GM11168 (cell line): ENCODE data around the gene OR10S1.
"Not testable (repeated sequence)": the region's sequence is repeated elsewhere in the genome, so short reads cannot be mapped to it uniquely, and the experiment has no call there.

Source experiments
- in situ Hi-C: fragments of 300-500 bp; cut with MboI; formaldehyde crosslinking; loops from one replicate; pipeline ENCODE4 v1.12.0; 2022; ENCODE audit warnings: low sequenced_read_pairs; ENCODE audit not compliant: unreplicated experiment

Gene OR10S1, protein sequence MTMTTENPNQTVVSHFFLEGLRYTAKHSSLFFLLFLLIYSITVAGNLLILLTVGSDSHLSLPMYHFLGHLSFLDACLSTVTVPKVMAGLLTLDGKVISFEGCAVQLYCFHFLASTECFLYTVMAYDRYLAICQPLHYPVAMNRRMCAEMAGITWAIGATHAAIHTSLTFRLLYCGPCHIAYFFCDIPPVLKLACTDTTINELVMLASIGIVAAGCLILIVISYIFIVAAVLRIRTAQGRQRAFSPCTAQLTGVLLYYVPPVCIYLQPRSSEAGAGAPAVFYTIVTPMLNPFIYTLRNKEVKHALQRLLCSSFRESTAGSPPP

DNA sequence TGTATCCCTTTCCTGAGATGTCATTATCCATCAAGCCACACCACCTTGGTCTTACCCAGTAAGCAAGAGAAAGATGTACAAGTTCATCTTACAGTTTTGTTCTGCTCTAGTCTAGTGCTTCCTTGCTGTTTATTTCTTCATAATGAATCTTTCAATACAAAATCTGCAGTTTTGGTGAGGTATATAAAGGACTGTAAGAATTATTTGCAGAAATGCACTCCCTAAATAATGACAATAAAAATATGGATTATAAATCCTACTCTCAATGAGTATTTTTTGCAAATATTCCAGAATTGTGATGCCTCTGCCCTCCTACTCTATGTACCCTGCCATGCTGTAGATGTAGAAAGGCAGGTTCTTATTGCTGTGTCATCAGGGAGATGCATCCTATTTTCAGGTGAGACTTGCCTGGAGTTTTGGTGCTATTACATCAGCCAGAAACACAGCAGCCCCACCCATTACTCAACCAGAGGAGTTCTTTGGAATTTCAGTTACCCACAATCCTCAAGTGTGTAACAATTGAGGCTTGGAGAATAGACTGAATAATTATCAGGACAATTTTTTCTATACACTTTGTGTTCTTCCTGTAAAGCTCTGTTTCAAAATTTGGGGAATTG lies at the start of gene OR10S1:
Gene OR10S1, minus strand, starts transcription at position 51 of the 617 bp plus-strand sequence. CDS start 117 bp downstream, outside the sequence.
- in situ Hi-C loops = no loop called here

DNA sequence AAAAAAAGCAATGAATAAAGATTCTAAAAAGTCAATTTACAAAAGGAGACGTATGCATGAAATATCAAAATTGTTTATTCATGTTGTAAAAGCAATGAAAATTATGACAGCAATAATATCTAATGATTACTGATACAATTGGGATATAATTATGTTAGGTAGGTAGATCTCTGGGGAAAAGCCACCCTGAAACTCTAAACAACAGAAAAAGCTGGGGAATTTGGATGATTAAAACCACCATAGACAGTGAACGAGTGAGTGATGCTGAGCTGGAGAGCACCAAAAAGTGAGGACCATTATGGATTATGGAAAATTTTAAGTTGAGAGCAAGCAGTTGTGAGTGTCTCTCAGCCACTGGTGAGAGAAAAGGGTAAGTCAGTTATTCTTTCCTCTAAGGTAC lies 48.9 kb upstream of the OR10S1 start, which contains the start of gene OR10G8:
Gene OR10G8, plus strand, starts transcription at position 301 of the 400 bp plus-strand sequence. CDS start 2,825 bp downstream, outside the sequence.
- in situ Hi-C loops = no loop called here

DNA sequence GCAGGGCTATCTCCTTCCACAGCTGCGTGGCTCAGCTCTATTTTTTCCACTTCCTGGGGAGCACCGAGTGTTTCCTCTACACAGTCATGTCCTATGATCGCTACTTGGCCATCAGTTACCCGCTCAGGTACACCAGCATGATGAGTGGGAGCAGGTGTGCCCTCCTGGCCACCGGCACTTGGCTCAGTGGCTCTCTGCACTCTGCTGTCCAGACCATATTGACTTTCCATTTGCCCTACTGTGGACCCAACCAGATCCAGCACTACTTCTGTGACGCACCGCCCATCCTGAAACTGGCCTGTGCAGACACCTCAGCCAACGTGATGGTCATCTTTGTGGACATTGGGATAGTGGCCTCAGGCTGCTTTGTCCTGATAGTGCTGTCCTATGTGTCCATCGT lies 38.3 kb upstream of the OR10S1 start:
- in situ Hi-C loops = not testable (repeated sequence)

DNA sequence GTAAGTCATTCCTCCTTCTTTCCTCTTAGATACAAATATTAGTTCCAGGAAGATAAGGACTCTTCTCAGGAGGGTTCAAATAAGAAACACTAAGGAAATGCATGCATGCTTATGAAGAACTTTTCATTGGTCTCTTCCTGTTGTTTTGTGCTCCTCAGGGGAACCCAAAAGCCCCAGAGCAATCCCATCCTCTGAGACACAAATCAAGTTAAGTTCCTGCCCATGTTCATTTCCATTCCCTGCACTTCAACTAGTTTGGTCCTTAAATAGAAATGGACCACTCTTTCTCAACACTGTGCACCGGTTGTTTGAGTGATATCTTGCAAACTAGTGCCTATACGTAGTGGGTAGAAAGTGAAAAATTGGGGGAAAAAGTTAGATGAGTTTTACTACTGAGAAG lies 35.1 kb upstream of the OR10S1 start, which contains the start of gene OR10G4:
Gene OR10G4, plus strand, starts transcription at position 301 of the 400 bp plus-strand sequence. CDS start 2,578 bp downstream, outside the sequence.
- in situ Hi-C loops = no loop called here

DNA sequence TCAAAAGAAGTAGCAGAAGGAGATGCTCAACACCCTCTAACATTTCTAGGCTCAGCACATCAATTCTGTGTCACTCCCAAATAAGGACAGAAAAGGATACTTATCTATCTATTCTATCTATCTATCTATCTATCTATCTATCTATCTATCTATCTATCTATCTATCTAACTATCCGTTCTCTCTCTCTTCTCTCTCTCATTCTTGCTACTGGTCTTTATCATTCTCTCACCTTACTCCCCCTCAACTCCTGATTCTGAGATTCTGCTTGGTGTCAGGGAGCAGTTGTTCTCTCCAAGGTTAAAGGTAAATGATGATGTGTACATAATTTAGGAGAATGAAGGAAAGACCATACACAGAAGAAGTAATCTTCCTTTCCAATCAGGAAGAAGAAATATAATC lies 17.5 kb upstream of the OR10S1 start, which contains the start of gene OR10G6:
Gene OR10G6, minus strand, starts transcription at position 43 of the 400 bp plus-strand sequence. Its CDS starts 0 bp downstream, at position 43.
- in situ Hi-C loops = no loop called here

DNA sequence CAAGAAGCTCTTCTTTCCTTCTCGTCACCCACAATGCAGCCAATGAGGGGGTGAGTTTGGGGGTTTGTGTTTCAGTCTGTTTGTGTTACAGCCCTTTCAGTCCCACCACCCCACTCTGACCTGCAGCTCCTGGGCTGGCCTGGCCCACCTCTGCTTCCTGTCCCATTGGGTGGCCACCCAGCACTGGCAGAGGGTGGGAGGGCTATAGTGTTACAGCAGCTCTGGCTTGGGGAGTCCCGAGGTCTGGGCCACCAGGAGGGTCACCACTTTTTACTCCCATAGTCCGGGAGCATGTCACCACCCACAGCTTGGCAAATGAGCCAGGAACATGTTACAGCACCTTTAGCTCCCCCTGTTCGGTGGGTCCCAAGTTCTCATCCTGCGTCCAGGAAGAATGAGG lies 1.7 kb upstream of the OR10S1 start:
- in situ Hi-C loops = no loop called here

DNA sequence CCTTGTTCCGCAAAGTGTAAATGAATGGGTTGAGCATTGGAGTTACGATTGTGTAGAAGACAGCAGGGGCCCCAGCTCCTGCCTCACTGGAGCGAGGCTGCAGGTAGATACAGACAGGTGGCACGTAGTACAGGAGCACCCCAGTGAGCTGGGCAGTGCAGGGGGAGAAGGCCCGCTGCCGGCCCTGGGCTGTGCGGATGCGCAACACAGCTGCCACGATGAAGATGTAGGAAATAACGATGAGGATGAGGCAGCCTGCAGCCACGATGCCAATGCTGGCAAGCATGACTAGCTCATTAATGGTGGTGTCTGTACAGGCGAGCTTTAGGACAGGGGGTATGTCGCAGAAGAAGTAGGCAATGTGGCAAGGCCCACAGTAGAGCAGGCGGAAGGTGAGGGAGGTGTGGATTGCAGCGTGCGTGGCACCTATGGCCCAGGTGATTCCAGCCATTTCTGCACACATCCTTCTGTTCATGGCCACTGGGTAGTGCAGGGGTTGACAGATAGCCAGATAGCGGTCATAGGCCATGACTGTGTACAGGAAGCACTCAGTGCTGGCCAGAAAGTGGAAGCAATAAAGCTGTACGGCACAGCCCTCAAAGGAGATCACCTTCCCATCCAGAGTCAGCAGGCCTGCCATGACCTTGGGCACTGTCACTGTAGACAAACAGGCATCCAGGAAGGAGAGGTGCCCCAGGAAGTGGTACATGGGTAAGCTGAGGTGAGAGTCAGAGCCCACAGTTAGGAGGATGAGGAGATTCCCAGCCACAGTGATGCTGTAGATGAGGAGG lies 616 bp downstream of the OR10S1 start:
- in situ Hi-C loops = no loop called here

DNA sequence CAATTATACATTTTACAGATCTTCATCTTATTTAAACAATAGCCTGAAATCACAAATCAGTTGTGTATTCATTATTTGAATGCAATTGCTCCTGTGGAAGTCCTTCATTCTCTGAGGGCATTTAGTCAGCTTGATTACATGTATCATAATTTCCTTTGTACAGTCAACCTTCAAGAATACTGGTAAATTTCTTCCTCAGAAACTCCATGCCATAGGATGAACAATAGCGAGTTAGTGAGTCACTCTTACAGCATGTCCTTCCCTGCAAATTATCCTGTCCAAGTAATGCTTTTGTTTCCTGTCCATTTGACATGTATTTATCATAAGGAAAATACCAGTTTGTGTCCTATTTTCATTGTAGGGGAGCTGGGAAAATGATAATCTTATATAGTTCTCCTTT lies 3.8 kb downstream of the OR10S1 start:
- in situ Hi-C loops = no loop called here

DNA sequence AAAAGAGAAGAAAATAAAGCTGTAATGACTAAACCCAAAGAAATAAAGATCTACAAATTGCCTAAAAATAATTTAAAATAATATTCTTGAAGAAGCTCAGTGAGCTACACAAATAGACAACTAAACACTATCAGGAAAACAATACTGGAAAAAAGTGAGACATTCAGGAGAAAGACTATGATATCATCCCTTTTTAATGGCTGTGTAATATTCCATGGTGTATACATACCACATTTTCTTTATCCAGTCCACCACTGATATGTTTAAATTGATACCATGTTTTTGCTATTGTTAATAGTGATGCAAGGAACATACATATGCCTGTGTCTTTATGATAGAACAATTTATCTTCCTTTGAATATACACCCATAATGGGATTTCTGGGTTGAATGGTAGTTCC lies 20.8 kb downstream of the OR10S1 start:
- in situ Hi-C loops = no loop called here

DNA sequence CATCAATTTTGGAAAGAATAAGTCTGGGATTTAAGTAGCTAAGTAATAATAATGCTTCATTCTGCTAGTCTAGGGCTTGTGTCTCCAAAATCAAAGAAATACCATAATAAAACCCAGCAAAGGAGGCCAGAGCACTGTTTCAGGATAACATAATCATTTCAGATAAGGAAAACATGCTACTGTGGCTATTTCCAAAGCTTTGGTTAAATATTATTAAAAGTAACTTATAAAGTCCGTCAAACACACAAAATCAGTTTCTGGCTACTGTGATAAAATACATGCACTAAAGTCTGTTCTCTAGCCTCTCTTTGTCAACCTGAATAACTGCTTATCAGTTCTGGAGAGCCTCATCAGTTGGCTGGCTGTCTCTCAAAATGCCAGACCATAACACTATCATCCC lies 32.4 kb downstream of the OR10S1 start:
- in situ Hi-C loops = no loop called here

DNA sequence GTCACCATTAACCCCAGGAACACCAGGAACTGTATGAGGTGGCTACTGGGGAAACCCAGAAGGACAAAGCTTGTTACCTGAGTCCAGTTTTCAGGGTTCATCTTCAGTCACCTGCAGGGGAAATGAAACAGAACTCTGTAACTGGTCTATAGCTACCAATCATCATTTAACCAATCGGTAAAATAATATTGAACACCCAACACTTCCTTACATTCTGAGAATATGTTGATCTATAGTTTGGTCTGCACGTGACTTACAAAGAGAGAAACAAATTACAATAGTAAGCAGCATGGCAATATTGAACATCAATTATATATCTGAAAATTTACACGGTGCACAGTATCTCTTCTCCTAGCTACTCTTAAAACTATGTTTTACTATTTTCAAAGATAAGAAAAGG lies 33.8 kb downstream of the OR10S1 start, which contains the start of gene OR6T1:
Gene OR6T1, minus strand, starts transcription at position 101 of the 400 bp plus-strand sequence. Its CDS starts 0 bp downstream, at position 101.
- in situ Hi-C loops = no loop called here

DNA sequence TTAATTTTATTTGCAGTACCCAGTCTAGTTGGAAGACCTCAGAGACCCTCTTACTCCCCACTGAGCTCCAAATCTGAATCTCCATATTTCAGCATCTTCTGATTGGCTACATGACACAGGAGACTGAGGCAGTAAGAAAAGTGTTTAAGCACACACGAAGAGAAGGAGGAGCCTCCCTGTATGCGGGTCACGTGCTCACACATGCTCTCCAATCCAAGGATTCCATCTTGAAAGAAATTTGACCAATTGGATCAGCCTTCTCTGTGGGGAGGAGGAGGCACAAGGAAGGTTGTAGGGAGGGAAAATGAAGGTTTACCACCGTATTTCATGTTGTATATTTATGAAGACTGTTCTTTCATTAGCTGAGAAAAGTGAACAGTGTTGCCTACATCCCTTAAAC lies 35.2 kb downstream of the OR10S1 start:
- in situ Hi-C loops = no loop called here

DNA sequence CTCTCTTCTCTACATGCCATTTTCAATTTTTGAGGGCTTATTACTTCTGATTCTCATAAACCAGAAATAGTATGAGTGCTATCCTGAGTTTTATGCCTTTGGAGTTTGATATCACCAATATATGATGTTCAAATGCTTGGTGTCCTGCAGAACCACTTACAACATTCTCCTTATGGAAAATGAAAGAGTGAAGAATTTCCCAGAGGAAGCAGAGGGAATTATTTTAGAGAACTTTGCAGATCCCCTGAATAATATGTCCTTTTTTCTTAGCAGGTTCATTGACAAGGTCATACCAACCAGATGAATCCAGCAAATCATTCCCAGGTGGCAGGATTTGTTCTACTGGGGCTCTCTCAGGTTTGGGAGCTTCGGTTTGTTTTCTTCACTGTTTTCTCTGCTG lies 38.3 kb downstream of the OR10S1 start, which contains the start of gene OR4D5:
Gene OR4D5, plus strand, starts transcription at position 301 of the 400 bp plus-strand sequence. Its CDS starts 0 bp downstream, at position 301.
- in situ Hi-C loops = no loop called here
